ENCODE measurements around the gene HID1.

- TF ChIP-seq CTCF (IDR thresholded peaks at IDR 0.05; ENCODE audit: insufficient read depth, low read depth, low read length) (no peak), EZH2 (IDR thresholded peaks at IDR 0.05; ENCODE audit: insufficient read depth, low read length) (no peak)
Observed at GRCh38 chr17:74949455-74950115, 23.0 kb downstream of the HID1 start.
